Effector memory CD8-positive, alpha-beta T cell (primary cell): ENCODE data around the gene POLR2J3.
"Not testable (repeated sequence)": the region's sequence is repeated elsewhere in the genome, so short reads cannot be mapped to it uniquely, and the experiment has no call there.

Experiments used
- ATAC-seq: fragments of 150-1000 bp; cut with Tn5 transposase; replicated peaks from 2 replicates; pipeline ENCODE4 v1.10.0; 2021; ENCODE audit warnings: mild to moderate bottlenecking, moderate library complexity
- DNase-seq, 3 experiments: peaks; one replicate each; pipeline ENCODE4 v3.0.0; 2021
- H3K27ac Mint-ChIP-seq, 2 donors: one replicate each; pipeline ENCODE4 v1.8.0; 2022; ENCODE audit warnings: mild to moderate bottlenecking in 2 of 2, mixed read lengths in 2 of 2, moderate library complexity in 2 of 2
- H3K27me3 Mint-ChIP-seq, 2 donors: one replicate each; pipeline ENCODE4 v1.8.0; 2022; ENCODE audit warnings: mixed read lengths in 2 of 2
- H3K36me3 Mint-ChIP-seq: one replicate; pipeline ENCODE4 v1.8.0; 2022; ENCODE audit warnings: mild to moderate bottlenecking, moderate library complexity, mixed read lengths; ENCODE audit not compliant: insufficient read depth
- H3K4me1 Mint-ChIP-seq, 2 donors: one replicate each; pipeline ENCODE4 v1.8.0; 2022; ENCODE audit warnings: low read depth in 2 of 2, mixed read lengths in 2 of 2
- H3K4me3 Mint-ChIP-seq, 2 donors: one replicate each; pipeline ENCODE4 v1.8.0; 2022; ENCODE audit warnings: mild to moderate bottlenecking in 2 of 2, mixed read lengths in 2 of 2, moderate library complexity in 2 of 2
- H3K9me3 Mint-ChIP-seq, 2 donors: one replicate each; pipeline ENCODE4 v1.8.0; 2022; ENCODE audit warnings: mixed read lengths in 2 of 2
- total RNA-seq, 9 experiments: gene quantifications; one replicate each; lab custom pipeline; 2026; lab: John Stamatoyannopoulos, UW

POLR2J3 gene
- total RNA-seq = 1.2 to 12.8 (median 4.1) reads per million in 9 experiments

- peak; percentile 100 for DNase-seq
- peak within 1 kb of the TSS; percentile 89 to 90 for H3K27ac Mint-ChIP-seq
- H3K27me3 Mint-ChIP-seq, H3K9me3 Mint-ChIP-seq, H3K36me3 Mint-ChIP-seq, H3K4me1 Mint-ChIP-seq: not testable (repeated sequence)
- H3K4me3 Mint-ChIP-seq = peak within 1 kb of the TSS; percentile 88 to 89
- ATAC-seq = peak; percentile 95
Measured at GRCh38 chr7:102572261-102573239, at the start of gene POLR2J3. POLR2J3 (minus strand) TSS chr7:102572583; CDS start chr7:102572521, 62 bp downstream.

DNA sequence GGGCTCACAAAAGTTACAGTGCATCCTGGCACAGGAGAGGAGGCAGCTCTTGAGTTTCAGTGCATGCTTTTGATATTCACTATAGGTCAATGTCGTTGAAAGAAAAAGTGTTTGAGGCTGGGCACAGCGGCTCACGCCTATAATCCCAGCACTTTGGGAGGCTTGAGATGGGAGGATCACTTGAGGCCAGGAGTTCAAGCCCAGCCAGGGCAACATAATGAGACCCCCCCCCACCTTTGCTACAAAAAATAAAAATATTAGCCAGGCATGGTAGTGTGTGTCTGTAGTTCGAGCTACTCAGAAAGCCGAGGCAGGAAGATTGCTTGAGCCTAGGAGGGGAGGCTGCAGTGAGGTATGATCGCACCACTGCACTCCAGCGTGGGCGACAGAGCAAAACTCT is 45.7 kb upstream of the POLR2J3 start:
- not testable (repeated sequence) for H3K27me3 Mint-ChIP-seq, H3K9me3 Mint-ChIP-seq, H3K4me1 Mint-ChIP-seq, DNase-seq, ATAC-seq, H3K27ac Mint-ChIP-seq, H3K4me3 Mint-ChIP-seq, H3K36me3 Mint-ChIP-seq

DNA sequence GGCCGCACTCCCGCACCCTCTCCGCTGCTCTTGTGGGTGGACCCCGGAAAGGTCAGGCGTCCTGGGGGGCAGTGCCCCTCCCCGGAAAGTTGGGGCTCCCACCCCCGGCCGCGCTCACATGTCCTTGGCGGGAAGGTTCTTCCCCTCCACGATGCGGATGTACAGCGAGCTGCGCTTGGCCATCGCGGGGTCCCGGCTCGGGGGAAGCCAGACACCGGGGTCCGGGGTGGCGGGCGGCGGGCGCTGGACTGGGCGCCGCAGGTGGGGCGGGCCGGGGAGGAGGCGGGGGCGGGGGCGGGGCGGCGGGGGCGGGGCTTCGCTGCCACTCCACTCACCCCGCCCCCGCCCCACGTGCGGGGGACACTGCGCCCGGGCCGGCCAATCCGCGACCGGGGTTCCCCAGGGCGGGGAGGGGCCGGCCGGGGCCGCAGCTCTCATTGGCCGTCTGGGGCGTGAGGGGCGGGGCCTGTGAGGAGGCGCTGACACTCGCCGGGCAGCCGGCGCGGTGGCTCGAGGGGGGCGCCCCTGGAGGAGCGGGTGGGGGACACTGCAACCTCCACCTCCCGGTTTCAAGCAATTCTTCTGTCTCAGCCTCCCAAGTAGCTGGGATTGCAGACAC is 44.2 kb upstream of the POLR2J3 start, which contains the start of gene RASA4:
Gene RASA4 (minus strand): TSS at position 250 of the 619 bp plus-strand sequence. CDS start 67 bp downstream, at position 183.
- ATAC-seq (peak; percentile 97), DNase-seq (peak; percentile 32 to 61 (median 44))
- H3K9me3 Mint-ChIP-seq, H3K27me3 Mint-ChIP-seq, H3K36me3 Mint-ChIP-seq, H3K4me1 Mint-ChIP-seq, H3K27ac Mint-ChIP-seq: not testable (repeated sequence)
- peak within 1 kb of the TSS in 1 of 2 donors; percentile 49 for H3K4me3 Mint-ChIP-seq

DNA sequence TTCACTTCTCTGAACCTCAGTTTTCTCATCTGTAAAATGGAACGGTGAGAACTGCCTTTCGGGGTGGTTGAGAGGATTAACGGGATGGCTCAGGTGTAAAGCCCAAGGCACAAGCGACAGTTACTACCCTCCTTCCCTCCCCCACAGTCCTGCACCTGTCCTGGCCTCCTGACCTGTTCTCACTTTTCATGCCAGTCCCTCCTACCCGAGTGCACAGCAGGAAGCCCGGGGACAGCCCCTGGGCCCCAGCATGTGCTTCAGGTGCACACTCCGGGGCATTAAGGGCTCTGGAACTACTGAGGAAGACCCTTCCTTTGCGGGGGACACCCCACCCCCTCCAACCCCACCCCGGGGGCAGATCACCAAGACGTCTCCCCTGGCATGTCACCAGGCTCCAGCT is 43.5 kb upstream of the POLR2J3 start:
- H3K36me3 Mint-ChIP-seq, H3K27me3 Mint-ChIP-seq, H3K4me3 Mint-ChIP-seq, H3K4me1 Mint-ChIP-seq, ATAC-seq, DNase-seq, H3K9me3 Mint-ChIP-seq, H3K27ac Mint-ChIP-seq: not testable (repeated sequence)

DNA sequence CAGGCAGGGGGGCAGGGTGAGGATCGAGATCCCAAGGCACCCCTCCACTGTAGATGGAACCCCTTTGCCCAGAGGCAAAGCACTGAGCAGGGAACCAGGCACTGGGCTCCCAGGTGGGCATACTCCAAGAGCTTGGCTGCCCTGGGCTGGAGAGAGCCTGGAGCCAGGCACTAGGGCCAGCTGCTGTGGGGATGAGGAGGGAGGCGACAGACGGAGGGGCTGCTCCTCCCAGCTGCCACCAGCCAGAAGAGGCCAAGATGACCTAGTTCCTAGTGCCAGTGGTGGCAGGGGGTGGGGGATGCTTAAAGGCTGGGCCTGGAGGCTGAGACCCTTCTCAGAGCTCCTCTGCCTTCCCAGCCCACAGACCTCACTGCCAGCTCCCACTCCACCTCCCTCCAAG is 42.5 kb upstream of the POLR2J3 start:
- H3K4me3 Mint-ChIP-seq, H3K27me3 Mint-ChIP-seq, ATAC-seq, H3K4me1 Mint-ChIP-seq, H3K9me3 Mint-ChIP-seq, H3K36me3 Mint-ChIP-seq, DNase-seq, H3K27ac Mint-ChIP-seq: not testable (repeated sequence)

GRCh38 chr7:102614346-102614697 is 41.9 kb upstream of the POLR2J3 start:
- not testable (repeated sequence) for H3K4me1 Mint-ChIP-seq, H3K27me3 Mint-ChIP-seq, H3K36me3 Mint-ChIP-seq, H3K4me3 Mint-ChIP-seq, H3K27ac Mint-ChIP-seq, DNase-seq, H3K9me3 Mint-ChIP-seq, ATAC-seq

DNA sequence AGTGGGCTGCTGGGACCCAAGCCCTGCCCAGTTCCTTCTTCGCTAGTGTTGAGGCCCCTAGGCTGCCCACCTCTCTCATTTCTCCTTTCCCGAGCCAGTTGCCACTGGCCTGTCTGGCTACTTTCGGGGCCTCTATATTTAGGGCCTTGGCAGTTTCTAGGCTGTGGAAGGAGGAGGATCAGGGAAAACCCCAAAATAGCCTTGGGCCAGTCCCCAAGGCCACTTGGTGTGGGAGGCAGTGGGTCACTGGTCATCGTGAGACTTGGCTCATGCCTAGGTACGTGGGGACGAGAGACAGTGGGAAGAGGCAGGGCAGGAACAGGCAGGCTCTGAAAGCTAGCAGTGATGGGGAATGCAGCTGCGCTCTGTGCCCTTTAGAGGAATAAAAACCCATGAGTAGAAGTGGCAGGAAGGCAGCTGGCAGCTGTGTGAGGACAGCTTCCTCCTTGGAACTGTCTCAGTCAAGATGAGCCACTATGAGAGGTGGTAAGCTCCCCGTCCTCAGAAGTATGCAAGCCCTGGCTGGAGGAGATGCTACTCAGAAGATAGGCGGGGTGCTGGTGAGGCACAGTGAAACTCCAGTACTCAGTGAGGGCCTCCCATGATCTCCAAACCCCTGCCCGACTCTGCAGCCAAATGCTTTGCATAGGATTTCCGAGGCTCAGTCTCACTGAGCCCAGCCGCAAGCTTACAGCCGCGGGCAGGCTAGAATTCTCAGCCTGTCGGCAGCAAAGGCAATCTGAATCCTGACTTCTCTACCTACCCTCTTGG is 41.4 kb upstream of the POLR2J3 start:
- H3K27me3 Mint-ChIP-seq, ATAC-seq, H3K4me1 Mint-ChIP-seq, H3K36me3 Mint-ChIP-seq, H3K4me3 Mint-ChIP-seq, DNase-seq, H3K27ac Mint-ChIP-seq, H3K9me3 Mint-ChIP-seq: not testable (repeated sequence)

DNA sequence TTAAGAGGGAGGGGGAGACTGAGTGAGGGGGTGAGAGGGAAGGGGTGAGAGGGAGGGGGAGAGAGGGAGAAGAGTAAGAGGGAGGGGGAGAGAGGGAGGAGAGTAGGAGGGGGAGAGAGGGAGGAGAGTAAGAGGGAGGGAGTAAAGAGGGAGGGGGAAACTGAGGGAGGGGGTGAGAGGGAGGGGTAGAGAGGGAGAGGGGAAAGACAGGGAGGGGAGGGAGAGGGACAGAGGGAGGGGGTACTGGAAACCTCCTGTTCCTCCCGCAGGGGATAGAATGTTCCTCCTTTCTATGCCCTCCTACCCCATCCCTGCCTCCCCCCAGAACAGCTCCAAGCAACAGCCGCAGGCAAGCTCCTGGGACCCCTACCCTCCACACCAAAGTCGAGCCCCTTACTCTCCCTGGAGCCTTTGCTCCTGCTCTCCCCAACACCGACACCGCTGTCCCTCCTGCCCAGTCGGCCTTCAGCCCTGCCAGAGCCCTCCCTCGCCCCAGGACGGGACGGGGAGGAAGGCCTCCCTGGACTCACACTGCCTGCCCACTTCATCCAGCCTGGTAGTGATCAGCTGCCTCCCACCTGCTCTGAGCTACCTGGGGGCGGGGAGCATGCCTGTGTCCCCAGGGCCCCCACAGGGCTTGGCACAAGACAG is 39.4 kb upstream of the POLR2J3 start:
- not testable (repeated sequence) for DNase-seq, H3K27ac Mint-ChIP-seq, H3K4me1 Mint-ChIP-seq, H3K36me3 Mint-ChIP-seq, H3K9me3 Mint-ChIP-seq, H3K27me3 Mint-ChIP-seq, ATAC-seq
- peak overlapping the region in 1 of 2 donors; percentile 62 for H3K4me3 Mint-ChIP-seq

GRCh38 chr7:102611013-102611674 is 38.8 kb upstream of the POLR2J3 start:
- H3K27ac Mint-ChIP-seq, H3K36me3 Mint-ChIP-seq, H3K4me1 Mint-ChIP-seq, H3K4me3 Mint-ChIP-seq, H3K9me3 Mint-ChIP-seq, H3K27me3 Mint-ChIP-seq, DNase-seq: not testable (repeated sequence)
- ATAC-seq = peak; percentile 72

- DNase-seq, H3K4me1 Mint-ChIP-seq, ATAC-seq: not testable (repeated sequence)
Measured at GRCh38 chr7:102610441-102610840, 38.1 kb upstream of the POLR2J3 start.

GRCh38 chr7:102609734-102610133 is 37.4 kb upstream of the POLR2J3 start:
- not testable (repeated sequence) for ATAC-seq, H3K36me3 Mint-ChIP-seq, H3K4me1 Mint-ChIP-seq, H3K9me3 Mint-ChIP-seq, H3K27me3 Mint-ChIP-seq, H3K27ac Mint-ChIP-seq, DNase-seq, H3K4me3 Mint-ChIP-seq

More at GRCh38 chr7:102610441-102610840, 38.1 kb upstream of the POLR2J3 start:
- H3K27me3 Mint-ChIP-seq, H3K36me3 Mint-ChIP-seq, H3K27ac Mint-ChIP-seq, H3K9me3 Mint-ChIP-seq: not testable (repeated sequence)
- H3K4me3 Mint-ChIP-seq = peak overlapping the region in 1 of 2 donors; percentile 46

DNA sequence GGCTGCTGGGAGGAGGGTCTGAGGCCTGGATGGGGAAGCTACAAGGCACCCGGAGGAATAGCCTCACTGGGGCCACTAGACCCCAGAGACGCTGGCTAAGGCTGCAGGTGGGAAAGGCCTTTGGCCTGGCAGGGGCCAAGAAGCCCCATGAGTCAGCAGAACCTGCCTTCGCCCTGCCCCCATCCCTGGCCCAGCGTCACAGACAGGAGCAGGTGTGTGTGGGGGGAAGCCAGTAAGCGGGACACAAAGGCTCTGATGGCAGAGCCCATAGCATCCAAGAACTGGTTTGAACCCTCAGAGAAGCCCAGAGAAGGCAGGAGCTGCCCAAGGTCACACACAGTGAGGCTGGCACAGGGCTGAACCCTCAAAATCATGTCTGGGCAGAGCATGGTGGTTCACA is 34.5 kb upstream of the POLR2J3 start:
- not testable (repeated sequence) for DNase-seq, H3K27me3 Mint-ChIP-seq, H3K4me1 Mint-ChIP-seq, H3K36me3 Mint-ChIP-seq, H3K4me3 Mint-ChIP-seq, ATAC-seq, H3K27ac Mint-ChIP-seq, H3K9me3 Mint-ChIP-seq
